Smooth muscle cell (in vitro differentiated cells): ENCODE measurements around the gene MBTPS1. TPM values are rescaled to one million over a fixed set of nuclear protein-coding genes. Genes with fewer than 3 reads are reported as not detected.

Source experiments
- DNase-seq: peaks from one replicate; lab custom pipeline; 2025; ENCODE audit not compliant: unreplicated experiment; lab: John Stamatoyannopoulos, UW
- H2AFZ ChIP-seq: fragments of 200-600 bp; sonication (generic); 2 replicates; pipeline ENCODE4 v1.6.0; 2016; ENCODE audit warnings: antibody characterized with exemption, low read depth, mild to moderate bottlenecking
- H3F3A ChIP-seq: fragments of 200-600 bp; sonication (generic); 2 replicates; pipeline ENCODE4 v1.6.0; 2017; ENCODE audit warnings: antibody characterized with exemption, low read depth
- H3K27ac ChIP-seq: fragments of 200-600 bp; sonication (generic); 2 replicates; pipeline ENCODE4 v1.5.1; 2016; ENCODE audit warnings: low read depth, mild to moderate bottlenecking
- H3K27me3 ChIP-seq: fragments of 200-600 bp; sonication (generic); 2 replicates; pipeline ENCODE4 v1.6.1; 2016; ENCODE audit warnings: low read depth, mild to moderate bottlenecking
- H3K36me3 ChIP-seq: fragments of 200-600 bp; sonication (generic); 2 replicates; pipeline ENCODE4 v1.5.1; 2016; ENCODE audit warnings: low read depth
- H3K4me1 ChIP-seq: fragments of 200-600 bp; sonication (generic); 2 replicates; pipeline ENCODE4 v1.5.1; 2016; ENCODE audit warnings: low read depth
- H3K4me2 ChIP-seq: fragments of 200-600 bp; sonication (generic); 2 replicates; pipeline ENCODE4 v1.6.0; 2016; ENCODE audit warnings: mild to moderate bottlenecking
- H3K4me3 ChIP-seq: fragments of 200-600 bp; sonication (generic); 2 replicates; pipeline ENCODE4 v1.5.1; 2016; ENCODE audit warnings: mild to moderate bottlenecking
- H3K79me2 ChIP-seq: fragments of 200-600 bp; sonication (generic); 2 replicates; pipeline ENCODE4 v1.6.0; 2016; ENCODE audit warnings: low read depth, mild to moderate bottlenecking
- H3K9ac ChIP-seq: fragments of 200-600 bp; sonication (generic); 2 replicates; pipeline ENCODE4 v1.6.0; 2016; ENCODE audit warnings: low read depth
- H3K9me3 ChIP-seq: fragments of 200-600 bp; sonication (generic); replicated peaks from 2 replicates; pipeline ENCODE4 v1.5.1; 2016; ENCODE audit warnings: low read depth
- H4K20me1 ChIP-seq: fragments of 200-600 bp; sonication (generic); 2 replicates; pipeline ENCODE4 v1.6.0; 2016; ENCODE audit warnings: low read depth
- CTCF ChIP-seq: fragments of 200-600 bp; sonication (generic); IDR thresholded peaks from 2 replicates; pipeline ENCODE4 v1.5.1; 2017; ENCODE audit warnings: borderline replicate concordance, mild to moderate bottlenecking, antibody characterized with exemption; ENCODE audit not compliant: insufficient read depth, poor library complexity, severe bottlenecking
- WGBS: methylation state at CpG from one replicate; pipeline ENCODE4 v1.1.7; 2016; ENCODE audit warnings: low lambda C conversion rate; 5-methylcytosine and 5-hydroxymethylcytosine counted together
- polyA plus RNA-seq: library from polyadenylated mRNA; unstranded; fragments of >200 nt; fragmentation: Nextera tagmentation; extraction: Ambion mirVana; gene quantifications from 2 replicates; pipeline ENCODE4 v1.2.1, GENCODE V29; 2016
- total RNA-seq: library from RNA; depleted of rRNA; stranded (reverse); fragments of >200 nt; gene quantifications from 2 replicates; pipeline ENCODE4 v1.2.3, GENCODE V29; 2014

Gene MBTPS1
- total and polyA plus RNA-seq, 2 experiments from 2014 or later = 51.9 to 68.9 TPM

GRCh38 chr16:84144859-84145639 is 28.3 kb upstream of the MBTPS1 start, which contains the start of the genes DNAAF1 and HSDL1:
TSS of gene DNAAF1 (plus strand) at chr16:84145308. CDS start at chr16:84145441, 133 bp downstream.
TSS of gene HSDL1 (minus strand) at chr16:84145177. CDS start at chr16:84131321, 13,856 bp downstream.
- peak; percentile 86 for DNase-seq
- peak within 1 kb of the TSS; percentile 84 for H3K4me2 ChIP-seq
- no peak for TF ChIP-seq CTCF
- H3F3A ChIP-seq = no peaks in the 10 kb centered on the region
- no peaks in the 10 kb centered on the region for H3K36me3 ChIP-seq
- H3K4me3 ChIP-seq = peak within 1 kb of the TSS; percentile 69
- H3K79me2 ChIP-seq = peaks cover 26% of the 10 kb centered on the region
- under 1% methylated on average over 63 of the region's 89 CpGs for WGBS
- no peaks in the 10 kb centered on the region for H3K27me3 ChIP-seq
- H4K20me1 ChIP-seq = peaks cover 28% of the 10 kb centered on the region
- peak within 1 kb of the TSS; percentile 77 for H3K9ac ChIP-seq
- H3K4me1 ChIP-seq = no peaks in the 10 kb centered on the region
- peak within 1 kb of the TSS; percentile 2 for H3K27ac ChIP-seq
- H3K9me3 ChIP-seq = no peaks in the 10 kb centered on the region
- peak within 1 kb of the TSS; percentile 88 for H2AFZ ChIP-seq

- Histone ChIP-seq H3K9ac (peak overlapping the region; percentile 77), H3K79me2 (peaks cover 30% of the 10 kb centered on the region), H3K27ac (peak overlapping the region; percentile 2), H2AFZ (peak overlapping the region; percentile 56), H3K4me2 (peak overlapping the region; percentile 84), H3K4me3 (peak overlapping the region; percentile 69), H3K9me3 (no peaks in the 10 kb centered on the region), H3K4me1 (peaks cover 3% of the 10 kb centered on the region), H3K36me3 (no peaks in the 10 kb centered on the region), H3K27me3 (no peaks in the 10 kb centered on the region), H3F3A (no peaks in the 10 kb centered on the region), H4K20me1 (peaks cover 35% of the 10 kb centered on the region)
- DNase-seq = no peak
- no peak for TF ChIP-seq CTCF
- WGBS = 1% methylated on average over 32 of the region's 39 CpGs
Observed at GRCh38 chr16:84144209-84144858, 27.6 kb upstream of the MBTPS1 start.

- Histone ChIP-seq H3K9ac (peak overlapping the region; percentile 77), H4K20me1 (peaks cover 40% of the 10 kb centered on the region), H3K27me3 (no peaks in the 10 kb centered on the region), H3K9me3 (no peaks in the 10 kb centered on the region), H3K79me2 (peaks cover 31% of the 10 kb centered on the region), H3K36me3 (no peaks in the 10 kb centered on the region), H3K4me2 (peak overlapping the region; percentile 84), H3K4me3 (peak overlapping the region; percentile 69), H3K4me1 (peaks cover 8% of the 10 kb centered on the region), H2AFZ (no peak overlapping the region), H3F3A (no peaks in the 10 kb centered on the region), H3K27ac (no peak overlapping the region)
- 27% methylated on average over 12 of the region's 13 CpGs for WGBS
- no peak for TF ChIP-seq CTCF
- no peak for DNase-seq
Observed at GRCh38 chr16:84143784-84144199, 27.1 kb upstream of the MBTPS1 start.
